Measurements from ENCODE around the gene CBFB.
"Not testable (repeated sequence)": the region's sequence is repeated elsewhere in the genome, so short reads cannot be mapped to it uniquely, and the experiment has no call there.

- TF ChIP-seq POLR2A, CTCF (IDR thresholded peaks at IDR 0.05): not testable (repeated sequence)
These were observed 93.8 kb downstream of the CBFB start for GRCh38 chr16:67122799-67123198.

Measured in right lobe of liver (tissue), 4 donors.